Cardiac atrium fibroblast (primary cell): ENCODE data around the gene MEAK7. TPM values are rescaled to one million over a fixed set of nuclear protein-coding genes. Genes with fewer than 3 reads are reported as not detected.

Experiments used
- total RNA-seq: library from RNA; depleted of rRNA; stranded (reverse); fragments of >200 nt; gene quantifications from 2 replicates; pipeline ENCODE4 v1.2.3, GENCODE V29; 2015

Gene MEAK7
- total RNA-seq = 12.3 and 13.4 TPM in 2 replicates

GRCh38 chr16:84504420-84505248 is at the start of gene MEAK7:
TSS of gene MEAK7 (minus strand) at chr16:84504659. CDS start at chr16:84498086, 6,573 bp downstream.

Other genes with a start within 250 kb of the MEAK7 start
- gene WFDC1, start 209.8 kb downstream of the MEAK7 start, total RNA-seq = 1.5 and 2.7 TPM in 2 replicates
- not detected in 2 replicates for gene ATP2C2, start 136.1 kb downstream of the MEAK7 start, total RNA-seq
- 171 and 221 TPM in 2 replicates for gene COTL1, start 113.4 kb upstream of the MEAK7 start, total RNA-seq
- gene KLHL36, start 143.9 kb upstream of the MEAK7 start, total RNA-seq = 38.6 and 39.7 TPM in 2 replicates
- 33.6 and 37.6 TPM in 2 replicates for gene USP10, start 195.3 kb upstream of the MEAK7 start, total RNA-seq